Choroid plexus epithelial cell (primary cell): ENCODE data around the gene DDN.

Experiments
- DNase-seq: peaks from one replicate; pipeline ENCODE4 v3.0.0-alpha.2; 2010; ENCODE audit warnings: low read depth
- H3K4me3 ChIP-seq: 2 replicates; pipeline ENCODE4 v1.5.1; 2011; ENCODE audit warnings: low read depth, mild to moderate bottlenecking, control low read depth, low read length, moderate library complexity
- CTCF ChIP-seq: conservative IDR thresholded peaks from 2 replicates; pipeline ENCODE4 v1.5.1; 2011; ENCODE audit warnings: low read depth, mild to moderate bottlenecking, control low read depth, inconsistent platforms, low read length, moderate library complexity

The DDN gene

GRCh38 chr12:49041881-49042484, 42.8 kb upstream of the DDN start:
- DNase-seq = no peak
- TF ChIP-seq CTCF = no peak
- no peak overlapping the region for H3K4me3 ChIP-seq

- no peak for DNase-seq
- no peak overlapping the region for H3K4me3 ChIP-seq
- TF ChIP-seq CTCF = no peak
Observed at GRCh38 chr12:49041036-49041880, 42.1 kb upstream of the DDN start.

GRCh38 chr12:49040364-49040855, 41.2 kb upstream of the DDN start:
- DNase-seq = no peak
- no peak for TF ChIP-seq CTCF
- H3K4me3 ChIP-seq = no peak overlapping the region

GRCh38 chr12:49039421-49040363, 40.5 kb upstream of the DDN start:
- H3K4me3 ChIP-seq = no peak overlapping the region
- DNase-seq = no peak
- no peak for TF ChIP-seq CTCF

- TF ChIP-seq CTCF = no peak
- no peak for DNase-seq
- no peak overlapping the region for H3K4me3 ChIP-seq
Observed at GRCh38 chr12:49038291-49038955, 39.2 kb upstream of the DDN start.

GRCh38 chr12:49037947-49038237, 38.7 kb upstream of the DDN start:
- no peak for DNase-seq
- no peak overlapping the region for H3K4me3 ChIP-seq
- TF ChIP-seq CTCF = no peak
